ENCODE measurements around the gene ADAMTSL1. TPM values are rescaled to one million over a fixed set of nuclear protein-coding genes. Genes with fewer than 3 reads are reported as not detected.

The ADAMTSL1 gene
- total and polyA plus RNA-seq, 2 of the 8 experiments (the other 6 are each of a cell fraction or from before 2014, with no cell fraction given): 0.84 to 1.1 TPM

DNA sequence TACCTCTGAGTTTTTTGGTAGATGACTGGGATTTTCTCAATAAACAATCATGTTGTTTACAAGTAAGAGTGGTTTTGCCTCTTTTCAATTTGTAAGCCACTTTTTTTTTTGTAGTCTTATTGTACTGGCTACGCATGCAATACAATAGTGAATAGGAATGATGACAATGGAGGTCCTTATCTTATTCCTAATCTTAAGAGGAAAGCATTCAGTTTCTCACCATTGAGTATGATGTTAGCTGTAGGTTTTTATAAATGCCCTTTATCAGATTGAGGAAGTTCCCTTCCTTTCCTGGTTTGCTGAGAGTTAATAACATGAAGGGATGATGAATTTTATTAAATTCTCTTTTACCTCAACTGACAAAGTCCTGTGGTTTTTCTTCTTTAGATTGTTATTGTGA is 155.2 kb downstream of the ADAMTSL1 start:
- FAIRE-seq: no peak
- no peak for TF ChIP-seq MAFK (IDR thresholded peaks at IDR 0.05; ENCODE audit: low read depth, low read length)
- no peak for TF ChIP-seq TAF1 (IDR thresholded peaks at IDR 0.05; ENCODE audit: low read depth, low read length)
- no peak for TF ChIP-seq TEAD4 (IDR thresholded peaks at IDR 0.05; ENCODE audit: low read depth, low read length)
- TF ChIP-seq BCL11A (IDR thresholded peaks at IDR 0.05; ENCODE audit: low read depth in 2 of 2, low read length in 2 of 2): no peak
- TF ChIP-seq, protein P1, sequence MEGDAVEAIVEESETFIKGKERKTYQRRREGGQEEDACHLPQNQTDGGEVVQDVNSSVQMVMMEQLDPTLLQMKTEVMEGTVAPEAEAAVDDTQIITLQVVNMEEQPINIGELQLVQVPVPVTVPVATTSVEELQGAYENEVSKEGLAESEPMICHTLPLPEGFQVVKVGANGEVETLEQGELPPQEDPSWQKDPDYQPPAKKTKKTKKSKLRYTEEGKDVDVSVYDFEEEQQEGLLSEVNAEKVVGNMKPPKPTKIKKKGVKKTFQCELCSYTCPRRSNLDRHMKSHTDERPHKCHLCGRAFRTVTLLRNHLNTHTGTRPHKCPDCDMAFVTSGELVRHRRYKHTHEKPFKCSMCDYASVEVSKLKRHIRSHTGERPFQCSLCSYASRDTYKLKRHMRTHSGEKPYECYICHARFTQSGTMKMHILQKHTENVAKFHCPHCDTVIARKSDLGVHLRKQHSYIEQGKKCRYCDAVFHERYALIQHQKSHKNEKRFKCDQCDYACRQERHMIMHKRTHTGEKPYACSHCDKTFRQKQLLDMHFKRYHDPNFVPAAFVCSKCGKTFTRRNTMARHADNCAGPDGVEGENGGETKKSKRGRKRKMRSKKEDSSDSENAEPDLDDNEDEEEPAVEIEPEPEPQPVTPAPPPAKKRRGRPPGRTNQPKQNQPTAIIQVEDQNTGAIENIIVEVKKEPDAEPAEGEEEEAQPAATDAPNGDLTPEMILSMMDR (IDR thresholded peaks at IDR 0.05; ENCODE audit: control extremely low read depth in 1 of 3, insufficient read depth in 1 of 3, low read depth in 1 of 3, low read length in 3 of 3): no peak
- TF ChIP-seq POLR2A (IDR thresholded peaks at IDR 0.05; ENCODE audit: control extremely low read depth in 1 of 2, low read depth in 2 of 2, low read length in 2 of 2): no peak
- TF ChIP-seq SUZ12 (IDR thresholded peaks at IDR 0.05; ENCODE audit: low read length): no peak
- no peak for TF ChIP-seq CEBPB (IDR thresholded peaks at IDR 0.05; ENCODE audit: low read depth, low read length)
- TF ChIP-seq RBBP5 (IDR thresholded peaks at IDR 0.05; ENCODE audit: borderline replicate concordance, low read depth, low read length): no peak
- TF ChIP-seq ZNF274 (IDR thresholded peaks at IDR 0.05; ENCODE audit: borderline replicate concordance, extremely low read depth, low read length): no peak
- TF ChIP-seq GABPA (IDR thresholded peaks at IDR 0.05; ENCODE audit: borderline replicate concordance, insufficient read depth, low read length): no peak
- no peak for TF ChIP-seq ASH2L (IDR thresholded peaks at IDR 0.05; ENCODE audit: low read length)
- TF ChIP-seq POLR2AphosphoS5 (IDR thresholded peaks at IDR 0.05; ENCODE audit: low read depth, low read length): no peak

More for the DNA sequence above, 155.2 kb downstream of the ADAMTSL1 start:
- no peak overlapping the region for H3K4me3 ChIP-seq (ENCODE audit: extremely low read depth in 1 of 4, insufficient read depth in 2 of 4, low read depth in 3 of 4, low read length in 4 of 4)
- H3K23me2 ChIP-seq (ENCODE audit: low read depth, low read length): no peaks in the 10 kb centered on the region
- H3K79me2 ChIP-seq (ENCODE audit: control insufficient read depth in 1 of 2, insufficient read depth in 2 of 2, low read length in 2 of 2): no peaks in the 10 kb centered on the region
- no peaks in the 10 kb centered on the region for H3K79me1 ChIP-seq (ENCODE audit: low read depth, low read length)
- no peaks in the 10 kb centered on the region for H3K27me3 ChIP-seq (replicated peaks in 1 of 4; ENCODE audit: control insufficient read depth in 3 of 4, extremely low read depth in 1 of 4, insufficient read depth in 3 of 4, low read length in 3 of 4)
- no peaks in the 10 kb centered on the region for H3K9me3 ChIP-seq (ENCODE audit: insufficient read depth in 2 of 2, low read depth in 1 of 2, low read length in 1 of 2)
- H3K4me2 ChIP-seq (ENCODE audit: insufficient read depth in 1 of 2, low read depth in 2 of 2, low read length in 2 of 2): no peak overlapping the region
- no peak overlapping the region for H2AK5ac ChIP-seq (ENCODE audit: low read depth, low read length)
- no peak overlapping the region for H3K27ac ChIP-seq (ENCODE audit: low read depth, low read length)
- no peak overlapping the region for H3K9ac ChIP-seq (replicated peaks in 1 of 4; ENCODE audit: extremely low read depth in 1 of 4, low read depth in 3 of 4, low read length in 3 of 4)
- no peak overlapping the region for H3K4ac ChIP-seq (replicated peaks; ENCODE audit: insufficient read length, low read depth, low read length)
- H2BK15ac ChIP-seq (ENCODE audit: low read length): no peak overlapping the region
- no peak overlapping the region for H2BK5ac ChIP-seq (ENCODE audit: low read depth, low read length)
- H2BK20ac ChIP-seq (ENCODE audit: low read length): no peak overlapping the region
- H2AFZ ChIP-seq (ENCODE audit: low read length): no peak overlapping the region
- POLR2A ChIA-PET (ENCODE audit: partially characterized antibody): no interaction called here
- H2BK12ac ChIP-seq (ENCODE audit: low read depth, low read length): no peak overlapping the region
- no peak for DNase-seq (ENCODE audit: low read depth in 1 of 2, low spot score in 2 of 2)
- H4K91ac ChIP-seq (replicated peaks; ENCODE audit: insufficient read length, low read length): no peak overlapping the region
- no peaks in the 10 kb centered on the region for H4K20me1 ChIP-seq (replicated peaks in 1 of 2; ENCODE audit: control insufficient read depth in 1 of 2, insufficient read depth in 2 of 2, low read length in 2 of 2)
- no peak overlapping the region for H3K18ac ChIP-seq (ENCODE audit: extremely low read depth, low read length)
- no peak overlapping the region for H3K56ac ChIP-seq (replicated peaks; ENCODE audit: insufficient read length, low read depth, low read length)
- CTCF ChIA-PET (ENCODE audit: partially characterized antibody): interaction anchor here (0.6 kb wide), 1 partner anchor 1613 kb away, joined by 3 read pairs; no protein-coding TSS in a partner anchor
- H4K8ac ChIP-seq (ENCODE audit: extremely low read depth, insufficient read depth, low read length): no peak overlapping the region
- H3K4me1 ChIP-seq (replicated peaks in 1 of 4; ENCODE audit: control insufficient read depth in 3 of 4, insufficient read depth in 4 of 4, low read length in 3 of 4): no peaks in the 10 kb centered on the region
- H3K14ac ChIP-seq (ENCODE audit: insufficient read length): no peak overlapping the region
- no peak overlapping the region for H4K5ac ChIP-seq (ENCODE audit: insufficient read length, low read depth, low read length)
- H3K36me3 ChIP-seq (ENCODE audit: control insufficient read depth in 2 of 4, insufficient read depth in 4 of 4, low read length in 3 of 4): no peaks in the 10 kb centered on the region
- 81% methylated on average over 1 of the region's 1 CpG; no CpG with 5 or more reads in 1 of the 2 experiments for WGBS, 2 experiments (ENCODE audit: extremely low coverage in 1 of 2, insufficient coverage in 1 of 2, insufficient read length in 1 of 2, insufficient replicate concordance in 2 of 2, low coverage in 1 of 2, low lambda C conversion rate in 2 of 2, missing lambda C conversion rate in 1 of 2)
- no peak overlapping the region for H2BK120ac ChIP-seq (replicated peaks; ENCODE audit: low read depth, low read length)
- no peak overlapping the region for H3K23ac ChIP-seq (ENCODE audit: insufficient read length)

Data from H1 (cell line).